Left kidney (tissue), 2 donors: Measurements from ENCODE around the gene TRABD. TPM values are rescaled to one million over a fixed set of nuclear protein-coding genes. Genes with fewer than 3 reads are reported as not detected.
A peak's percentile ranks its signal among the peaks of the same experiment; 100 is the strongest.
"Not testable (repeated sequence)": the region's sequence is repeated elsewhere in the genome, so short reads cannot be mapped to it uniquely, and the experiment has no call there.

Source experiments
- DNase-seq: peaks from one replicate; pipeline ENCODE4 v3.0.0-alpha.2; 2013
- polyA plus RNA-seq: library from polyadenylated mRNA; unstranded; fragments of 120-200 nt; gene quantifications from one replicate; pipeline ENCODE4 v1.2.1, GENCODE V29; 2013; ENCODE audit not compliant: insufficient read length

The TRABD gene
- polyA plus RNA-seq, 1 donor: 20.7 TPM

DNA sequence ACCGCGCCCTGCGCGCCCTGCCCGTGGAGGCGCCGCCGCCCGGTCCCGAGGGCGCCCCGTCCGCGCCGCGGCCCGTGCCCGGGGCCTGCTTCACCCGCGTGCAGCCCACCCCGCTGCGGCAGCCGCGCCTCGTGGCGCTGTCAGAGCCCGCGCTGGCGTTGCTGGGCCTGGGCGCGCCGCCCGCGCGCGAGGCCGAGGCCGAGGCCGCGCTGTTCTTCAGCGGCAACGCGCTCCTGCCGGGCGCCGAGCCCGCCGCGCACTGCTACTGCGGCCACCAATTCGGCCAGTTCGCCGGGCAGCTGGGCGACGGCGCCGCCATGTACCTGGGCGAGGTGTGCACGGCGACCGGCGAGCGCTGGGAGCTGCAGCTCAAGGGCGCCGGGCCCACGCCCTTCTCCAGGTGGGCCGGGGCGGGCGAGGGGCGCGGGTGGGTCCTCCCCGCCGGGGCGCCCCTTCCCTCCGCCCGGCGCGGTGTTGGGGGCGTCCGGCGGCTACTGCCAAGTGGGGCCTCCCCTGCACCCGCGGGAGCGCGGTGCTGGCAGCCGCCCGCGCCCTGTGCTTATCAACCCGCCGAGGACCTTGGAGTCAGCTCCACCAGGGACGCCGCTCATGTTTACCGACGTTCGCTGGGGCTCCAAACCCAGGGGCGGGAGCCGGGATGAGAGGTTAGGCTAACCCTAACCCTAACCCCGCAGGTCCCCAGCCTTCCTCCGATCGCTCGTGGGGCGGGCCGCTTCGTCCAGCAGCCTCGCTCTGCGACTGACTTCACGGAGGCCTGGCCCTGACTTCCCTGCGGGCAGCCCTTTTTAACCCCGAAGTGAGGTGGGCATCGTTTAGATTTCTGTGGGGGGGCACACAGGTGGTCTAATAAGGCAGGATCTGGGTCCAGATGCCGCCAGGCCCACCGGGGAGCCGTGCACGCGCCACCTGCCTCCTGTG lies 15.7 kb downstream of the TRABD start:
- no peak for DNase-seq

DNA sequence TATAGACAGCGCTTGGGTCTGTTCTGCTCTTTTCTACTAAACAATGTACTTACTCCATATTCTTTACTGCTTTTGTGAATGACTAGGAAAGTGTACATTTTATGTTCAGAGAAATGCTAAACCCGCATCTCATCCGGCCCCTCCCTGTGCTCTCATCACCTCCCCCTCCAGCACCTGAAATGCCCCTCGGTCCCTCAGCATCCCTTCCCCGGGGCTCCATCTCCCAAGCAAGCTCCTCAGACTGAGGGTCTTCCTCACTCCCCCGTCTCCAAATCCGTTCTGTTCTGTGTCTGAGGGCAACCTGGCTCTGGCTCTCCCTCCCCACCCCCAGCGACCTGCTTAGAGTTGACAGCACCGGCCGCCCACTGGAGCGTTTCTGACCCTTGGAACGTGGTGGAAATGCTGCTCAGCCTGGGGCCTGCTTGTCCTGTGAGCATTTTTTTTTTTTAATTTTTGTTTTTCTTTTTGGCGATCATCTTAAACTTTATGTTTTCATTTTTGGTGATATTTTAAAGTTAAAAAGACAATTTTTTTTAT lies 16.5 kb downstream of the TRABD start:
- no peak for DNase-seq

DNA sequence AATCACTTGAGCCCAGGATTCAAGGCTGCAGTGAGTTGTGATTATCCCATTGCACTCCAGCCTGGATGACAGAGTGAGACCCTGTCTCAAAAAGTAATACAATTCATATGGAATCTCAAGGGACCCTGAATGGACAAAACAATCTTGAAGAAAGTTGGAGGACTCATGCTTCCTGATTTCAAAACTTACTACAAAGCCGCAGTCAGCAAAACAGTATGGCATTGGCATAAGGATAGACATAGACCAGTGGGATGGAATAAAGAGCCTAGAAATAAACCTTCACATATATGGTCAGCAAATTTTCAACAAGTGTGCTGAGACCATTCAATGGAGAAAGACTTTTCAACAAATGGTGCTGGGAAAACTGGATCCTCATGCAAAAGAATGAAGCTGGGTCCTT lies 17.6 kb downstream of the TRABD start:
- no peak for DNase-seq

DNA sequence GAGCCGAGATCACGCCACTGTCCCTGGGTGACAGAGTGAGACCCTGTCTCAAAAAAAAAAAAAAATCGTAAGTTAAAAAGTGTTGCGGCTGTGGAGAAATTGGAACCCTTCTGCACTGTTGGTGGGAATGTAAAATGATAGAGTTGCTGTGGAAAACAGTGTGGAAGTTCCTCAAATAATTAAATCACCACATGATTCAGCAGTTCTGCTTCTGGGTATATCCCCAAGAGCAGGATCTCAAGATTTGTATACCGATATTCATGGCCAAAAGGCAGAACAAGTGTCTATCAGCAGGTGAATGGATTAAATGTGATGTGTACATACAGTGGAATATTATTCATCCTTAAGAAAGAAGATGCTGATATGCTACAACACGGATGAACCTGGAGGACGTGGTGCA lies 18.9 kb downstream of the TRABD start:
- DNase-seq: no peak

DNA sequence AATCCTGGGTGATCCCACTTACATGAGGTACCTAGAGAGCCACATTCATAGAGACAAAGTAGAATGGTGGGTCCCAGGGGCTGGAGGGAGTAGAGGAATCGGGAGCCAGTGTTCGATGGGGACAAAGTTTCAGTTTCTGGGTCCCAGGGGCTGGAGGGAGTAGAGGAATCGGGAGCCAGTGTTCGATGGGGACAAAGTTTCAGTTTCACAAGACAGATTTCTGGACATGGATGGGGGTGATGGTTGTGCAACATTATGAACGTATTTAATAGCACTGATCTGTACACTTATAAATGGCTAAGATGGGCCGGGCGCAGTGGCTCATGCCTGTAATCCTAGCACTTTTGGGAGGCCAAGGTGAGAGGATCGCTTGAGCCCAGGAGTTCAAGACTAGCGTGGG lies 19.3 kb downstream of the TRABD start:
- not testable (repeated sequence) for DNase-seq

DNA sequence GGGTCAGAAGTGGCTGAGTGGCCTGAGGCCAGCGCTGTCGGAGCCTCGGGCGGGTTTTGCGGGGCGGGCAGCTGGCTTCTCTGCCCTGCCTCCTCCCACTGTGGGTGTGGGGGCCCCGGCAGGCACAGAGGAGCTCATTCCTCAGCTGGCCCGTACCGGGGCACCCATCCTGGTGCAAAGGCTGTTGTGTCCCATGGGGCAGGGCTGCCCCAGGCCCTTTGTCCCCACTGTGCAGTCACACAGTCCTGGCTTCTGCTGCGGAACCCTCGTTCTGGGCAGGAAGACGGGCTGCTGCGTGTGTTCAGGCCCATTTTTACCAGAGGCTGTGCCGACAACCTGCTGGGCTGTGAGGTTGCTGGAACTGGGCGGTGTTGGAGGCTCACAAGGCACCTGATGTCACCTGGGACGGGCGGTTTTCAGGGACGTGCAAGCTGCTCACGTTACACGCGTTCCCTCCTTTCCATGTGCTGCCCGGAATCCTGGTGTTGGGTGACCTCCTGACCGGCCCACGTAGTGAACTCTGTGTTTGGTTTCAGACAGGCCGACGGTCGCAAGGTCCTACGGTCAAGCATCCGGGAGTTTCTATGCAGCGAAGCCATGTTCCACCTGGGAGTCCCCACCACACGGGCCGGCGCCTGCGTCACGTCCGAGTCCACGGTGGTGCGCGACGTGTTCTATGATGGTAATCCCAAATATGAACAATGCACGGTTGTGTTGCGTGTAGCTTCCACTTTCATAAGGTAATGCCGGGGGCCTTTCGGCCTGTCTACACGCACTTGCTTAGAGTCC lies 20.3 kb downstream of the TRABD start:
- DNase-seq: no peak

DNA sequence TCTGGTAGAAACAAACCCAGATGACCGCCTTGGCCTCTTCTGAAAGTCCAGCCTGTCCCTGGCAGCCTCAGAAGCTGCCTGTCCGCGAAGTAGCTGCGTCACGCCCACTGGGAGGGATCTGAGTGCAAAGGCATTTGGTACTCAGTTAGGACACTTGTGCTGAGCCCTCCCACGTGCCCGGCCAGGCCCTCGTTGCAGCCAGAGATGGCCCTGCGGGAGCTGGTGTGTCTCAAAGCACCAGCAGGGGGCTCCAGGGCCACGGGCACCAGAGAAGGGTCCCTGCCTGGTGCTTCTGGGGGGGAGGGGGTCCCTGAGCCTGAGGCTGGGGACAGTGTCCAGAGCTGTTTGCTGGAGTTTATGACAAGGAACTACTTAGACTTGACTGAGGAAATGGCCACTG lies 20.9 kb downstream of the TRABD start:
- no peak for DNase-seq

DNA sequence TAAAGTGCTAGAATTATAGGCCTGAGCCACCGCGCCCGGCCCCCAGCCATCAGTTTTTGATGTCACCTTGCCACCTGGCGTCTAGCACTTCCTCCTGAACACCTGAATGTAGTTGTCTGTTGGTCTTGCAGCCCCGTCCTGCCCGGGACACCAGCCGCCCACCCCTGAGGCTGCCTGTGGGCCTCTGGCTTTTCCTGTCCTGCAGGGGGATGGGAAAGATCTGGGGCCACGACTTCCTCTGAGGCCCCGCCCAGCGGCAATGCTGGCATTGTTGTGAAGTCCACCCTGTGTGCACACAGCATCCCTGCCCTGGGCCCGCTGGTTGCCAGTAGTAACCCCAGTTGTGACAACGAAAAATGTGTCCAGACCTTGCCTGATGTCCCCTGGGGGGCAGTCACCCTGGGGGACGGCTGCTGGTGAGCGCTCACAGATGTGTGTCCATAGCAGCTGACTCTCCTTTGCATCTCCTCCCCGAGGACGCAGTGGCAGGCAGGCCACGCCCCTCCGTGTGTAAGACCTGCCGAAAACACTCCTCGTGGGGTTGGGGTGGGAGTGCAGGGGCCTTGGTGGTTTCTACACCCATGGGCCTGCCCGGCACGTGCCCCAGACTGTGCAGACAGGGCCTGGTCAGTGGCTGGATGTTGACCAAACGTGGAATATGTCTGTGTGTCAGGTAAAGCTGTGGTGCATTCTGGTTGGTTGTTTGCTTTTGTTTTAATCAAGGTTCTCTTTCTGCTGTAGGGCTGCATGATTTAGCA lies 21.8 kb downstream of the TRABD start:
- DNase-seq: no peak

DNA sequence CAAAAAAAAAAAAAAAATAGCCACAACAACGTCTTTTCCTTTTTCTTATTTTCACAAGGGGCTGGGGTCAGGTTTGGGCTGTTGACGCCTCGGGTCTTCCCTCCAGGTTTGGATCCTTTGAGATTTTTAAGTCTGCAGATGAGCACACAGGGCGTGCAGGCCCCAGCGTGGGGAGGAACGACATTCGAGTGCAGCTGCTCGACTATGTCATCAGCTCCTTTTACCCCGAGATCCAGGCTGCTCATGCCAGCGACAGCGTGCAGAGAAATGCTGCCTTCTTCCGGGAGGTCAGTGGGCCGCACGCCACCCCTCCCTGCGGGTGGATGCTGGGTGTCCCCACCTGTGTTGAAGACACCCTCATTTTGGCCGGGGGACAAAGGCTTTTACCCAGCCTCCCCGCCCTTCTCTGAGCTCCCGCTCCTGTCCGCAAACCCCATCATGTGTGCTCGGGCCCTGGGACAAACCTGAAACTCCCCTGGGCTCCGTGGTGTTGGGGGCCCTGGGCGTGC lies 22.8 kb downstream of the TRABD start:
- DNase-seq: no peak

DNA sequence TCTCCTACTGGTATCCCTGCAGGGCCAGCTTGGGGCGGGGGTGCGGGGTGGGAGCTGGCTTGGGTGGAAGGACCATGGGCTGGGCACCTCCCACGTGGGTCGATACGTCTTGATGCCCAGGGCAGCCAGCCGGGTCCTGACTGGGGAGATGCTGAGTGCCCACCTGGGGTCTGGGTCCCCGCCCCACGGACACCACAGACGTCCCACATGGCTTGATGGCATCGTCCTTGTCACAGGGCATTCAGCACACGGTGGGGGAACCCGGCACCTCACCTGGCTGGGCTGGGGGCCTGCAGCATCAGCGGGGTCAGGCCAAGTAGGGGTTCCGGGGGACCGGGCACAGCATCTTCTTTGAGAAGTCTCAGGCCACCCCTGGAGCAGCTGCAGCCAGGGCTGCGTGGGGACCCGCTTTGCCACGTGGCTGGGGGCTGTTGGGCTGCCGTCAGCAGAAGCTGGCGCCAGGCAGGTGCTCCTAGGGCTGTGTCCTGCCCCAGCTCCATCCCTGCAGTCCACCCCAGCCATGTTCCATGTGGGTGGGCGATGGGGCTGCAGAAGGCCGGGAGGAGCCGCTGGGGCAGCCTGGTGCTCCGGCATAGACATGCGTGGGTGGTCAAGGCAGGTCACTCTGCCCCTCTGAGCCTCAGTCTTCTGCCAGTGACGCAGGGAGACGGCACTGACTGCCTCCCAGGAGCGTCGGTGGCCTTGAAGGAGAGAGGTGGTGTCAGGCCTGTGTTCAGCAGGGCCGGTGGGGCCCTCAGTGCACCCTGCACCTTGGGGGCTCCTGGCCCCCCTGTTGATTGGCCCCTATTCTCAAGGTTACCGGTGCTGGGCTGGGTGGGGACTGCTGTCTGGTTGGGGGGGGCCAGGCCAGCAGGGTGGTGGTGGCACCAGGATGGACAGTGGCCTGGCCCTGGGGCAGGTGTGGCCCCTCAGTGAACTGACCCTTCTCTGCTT lies 23.5 kb downstream of the TRABD start:
- no peak for DNase-seq

DNA sequence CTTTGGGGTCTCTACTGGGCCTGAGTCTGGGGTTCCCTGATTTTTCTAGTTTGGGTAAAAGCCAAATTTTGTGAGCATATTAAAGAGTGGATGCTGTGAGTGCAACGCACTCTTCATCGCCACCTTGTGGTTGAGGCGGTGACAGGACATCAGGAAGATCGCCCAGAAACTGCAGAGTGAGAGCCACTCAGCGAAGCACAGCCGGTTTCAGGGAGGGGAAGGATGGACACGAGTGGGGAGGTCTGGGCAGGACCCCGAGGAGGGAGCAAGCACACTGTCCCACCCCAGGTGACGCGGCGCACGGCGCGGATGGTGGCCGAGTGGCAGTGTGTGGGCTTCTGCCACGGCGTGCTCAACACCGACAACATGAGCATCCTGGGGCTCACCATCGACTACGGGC lies 24.2 kb downstream of the TRABD start:
- DNase-seq: peak; percentile 45

DNA sequence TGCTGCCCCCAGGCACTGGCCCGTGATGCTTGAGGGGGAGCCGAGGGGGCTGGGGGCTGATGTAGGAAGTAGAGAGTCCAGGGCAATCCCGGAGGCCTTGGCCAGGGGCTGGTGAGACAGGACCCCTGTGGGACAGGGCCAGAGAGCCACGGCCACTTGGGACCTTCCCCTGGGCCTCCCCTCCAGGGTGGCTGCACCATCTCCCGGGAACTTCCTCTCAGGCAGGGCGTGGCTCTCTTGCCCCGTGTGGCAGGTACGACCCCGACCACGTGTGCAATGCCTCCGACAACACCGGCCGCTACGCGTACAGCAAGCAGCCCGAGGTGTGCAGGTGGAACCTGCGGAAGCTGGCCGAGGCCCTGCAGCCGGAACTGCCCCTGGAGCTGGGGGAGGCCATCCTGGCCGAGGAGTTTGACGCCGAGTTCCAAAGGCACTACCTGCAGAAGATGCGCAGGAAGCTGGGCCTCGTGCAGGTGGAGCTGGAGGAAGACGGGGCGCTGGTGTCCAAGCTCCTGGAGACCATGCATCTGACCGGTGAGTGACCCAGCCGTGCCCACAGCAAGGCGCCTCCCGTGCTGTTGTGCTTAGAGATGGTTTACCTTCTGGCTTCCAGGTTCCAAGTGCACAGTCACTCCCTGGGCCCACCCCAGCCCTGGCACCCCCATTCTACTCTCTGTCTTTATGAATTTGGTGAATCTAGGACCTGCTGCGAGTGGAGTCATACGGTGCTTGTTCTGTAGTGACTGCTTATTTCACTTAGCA lies 24.8 kb downstream of the TRABD start:
- no peak for DNase-seq

DNA sequence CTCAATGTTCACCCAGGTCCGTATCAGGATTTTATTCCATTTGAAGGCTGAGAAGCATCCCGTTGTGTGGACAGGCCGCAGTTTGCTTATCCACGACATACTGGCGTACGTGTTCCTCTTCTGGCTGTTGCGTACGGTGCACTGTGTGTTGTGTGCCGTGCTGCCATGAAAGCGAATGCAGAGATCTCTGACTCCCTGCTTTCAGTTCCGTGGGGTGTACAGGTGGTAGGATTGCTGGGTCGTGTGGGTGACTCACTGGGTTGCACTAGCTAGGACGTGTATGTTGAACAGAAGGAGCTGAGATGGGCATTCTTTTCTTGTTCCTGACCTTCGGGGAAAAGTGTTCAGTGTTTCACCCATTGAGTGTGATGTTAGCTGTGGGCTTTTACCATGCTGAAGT lies 25.4 kb downstream of the TRABD start:
- DNase-seq: no peak

DNA sequence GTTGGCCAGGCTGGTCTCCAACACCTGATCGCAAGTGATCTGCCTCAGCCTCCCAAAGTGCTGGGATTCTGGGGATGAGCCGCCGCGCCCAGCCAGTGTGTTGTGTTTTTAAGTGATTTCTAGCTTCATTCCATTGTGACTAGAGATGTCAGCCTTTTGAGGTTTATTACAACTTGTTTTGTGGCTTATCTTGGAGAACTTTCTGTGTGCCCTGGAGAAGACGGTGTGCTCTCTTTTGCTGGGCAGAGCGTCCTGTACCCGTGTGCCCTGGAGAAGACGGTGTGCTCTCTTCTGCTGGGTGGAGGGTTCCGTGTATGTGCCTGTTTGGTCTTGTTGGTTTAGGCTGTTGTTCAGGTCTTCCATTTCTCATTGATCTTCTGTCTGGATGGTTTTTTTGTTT lies 27.6 kb downstream of the TRABD start:
- no peak for DNase-seq

DNA sequence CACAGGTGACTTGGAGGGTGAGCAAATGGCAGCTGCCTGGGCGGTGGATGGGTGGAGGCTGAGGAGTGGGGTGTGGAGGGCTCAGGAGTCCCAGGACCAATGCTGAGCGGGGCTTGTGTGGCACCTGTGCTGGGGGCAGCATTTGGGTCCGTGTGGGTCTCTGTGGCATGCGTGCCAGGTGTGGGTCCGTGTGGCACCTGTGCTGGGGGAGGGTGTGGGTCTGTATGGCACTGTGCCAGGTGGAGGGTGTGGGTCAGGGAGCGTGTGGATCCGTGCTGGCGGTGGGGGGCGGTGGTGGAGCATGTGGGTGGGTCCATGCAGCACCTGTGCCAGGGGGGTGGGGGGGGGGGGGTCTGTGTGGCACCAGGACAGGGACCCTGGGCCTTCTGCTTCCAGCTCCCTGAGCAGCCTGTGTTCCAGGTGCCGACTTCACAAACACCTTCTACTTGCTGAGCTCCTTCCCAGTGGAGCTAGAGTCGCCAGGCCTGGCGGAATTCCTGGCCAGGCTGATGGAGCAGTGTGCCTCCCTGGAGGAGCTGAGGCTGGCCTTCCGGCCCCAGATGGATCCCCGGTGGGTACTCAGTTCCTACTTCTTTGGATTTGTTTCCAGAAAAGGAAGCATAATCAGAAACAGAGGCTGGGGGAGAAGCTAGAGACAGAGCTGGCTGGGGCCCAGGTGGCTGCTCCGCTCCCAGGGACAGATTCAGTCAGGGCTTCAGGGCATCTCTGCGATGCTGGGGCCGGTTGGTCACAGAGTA lies 29.8 kb downstream of the TRABD start:
- no peak for DNase-seq

DNA sequence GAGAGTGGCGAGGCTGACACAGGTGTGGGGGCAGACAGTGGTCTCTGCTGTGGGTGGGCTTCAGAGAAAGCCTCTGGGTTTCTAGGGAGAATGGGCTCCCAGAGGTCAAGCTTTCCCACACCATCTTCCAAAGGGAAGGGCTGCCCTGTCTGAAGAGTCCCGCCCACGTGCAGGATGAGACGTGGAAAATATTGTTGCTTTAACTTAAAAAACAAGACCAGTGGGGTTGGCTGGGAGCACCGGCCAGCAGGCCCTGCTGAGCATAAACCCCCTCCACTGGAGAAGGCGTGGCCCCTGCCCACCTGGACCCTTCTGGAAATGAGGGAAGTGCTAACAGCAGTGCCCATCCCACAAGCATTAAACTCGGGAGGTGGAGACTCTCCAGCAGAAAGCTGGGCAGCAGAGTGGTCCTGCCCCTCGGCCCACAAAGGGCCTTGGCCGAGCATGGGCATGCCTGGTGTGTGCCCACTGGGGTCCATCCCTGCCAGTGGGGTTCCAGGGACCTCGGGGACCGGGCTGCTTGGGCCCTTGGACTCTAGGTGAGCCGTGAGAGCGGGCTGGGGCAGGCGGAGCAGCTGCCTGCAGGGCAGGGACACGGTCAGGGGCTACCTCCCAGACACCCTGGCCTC lies 30.5 kb downstream of the TRABD start:
- no peak for DNase-seq

DNA sequence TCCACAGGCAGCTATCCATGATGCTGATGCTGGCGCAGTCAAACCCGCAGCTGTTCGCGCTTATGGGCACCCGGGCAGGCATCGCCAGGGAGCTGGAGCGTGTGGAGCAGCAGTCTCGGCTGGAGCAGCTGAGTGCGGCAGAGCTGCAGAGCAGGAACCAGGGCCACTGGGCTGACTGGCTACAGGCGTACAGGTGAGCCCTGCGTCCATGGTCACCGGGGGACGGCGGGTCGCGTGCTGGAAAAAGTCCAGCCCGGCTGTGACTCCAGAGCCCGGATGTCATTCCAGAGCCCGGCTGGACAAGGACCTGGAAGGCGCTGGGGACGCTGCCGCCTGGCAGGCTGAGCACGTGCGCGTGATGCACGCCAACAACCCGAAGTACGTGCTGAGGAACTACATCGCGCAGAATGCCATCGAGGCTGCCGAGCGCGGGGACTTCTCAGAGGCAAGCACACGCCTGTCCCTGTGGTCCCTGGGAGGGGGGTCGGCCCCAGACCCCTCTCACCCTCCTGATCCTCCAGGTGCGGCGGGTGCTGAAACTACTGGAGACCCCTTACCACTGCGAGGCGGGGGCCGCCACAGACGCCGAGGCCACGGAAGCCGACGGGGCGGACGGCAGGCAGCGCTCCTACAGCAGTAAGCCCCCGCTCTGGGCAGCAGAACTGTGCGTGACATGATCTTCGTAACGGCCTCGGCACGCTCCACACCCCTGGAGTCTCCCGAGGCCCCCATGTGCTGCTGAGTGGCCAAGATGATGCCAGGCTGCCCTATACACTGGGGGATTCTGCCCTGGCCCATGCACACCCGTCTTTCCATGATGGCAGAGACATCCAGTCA lies 31.2 kb downstream of the TRABD start:
- DNase-seq: no peak
